GM12878 (cell line): ENCODE measurements around the gene GRM1. TPM values are rescaled to one million over a fixed set of nuclear protein-coding genes. Genes with fewer than 3 reads are reported as not detected.

Source experiments
- ATAC-seq: fragments of 200-7000 bp; cut with Tn5 transposase; 3 replicates; pipeline ENCODE4 v1.9.1; 2020; ENCODE audit warnings: mild to moderate bottlenecking, moderate library complexity
- BruUV-seq: library from RNA; stranded (reverse); fragments of 400-500 nt; replicated peaks from 2 replicates; lab custom pipeline; 2021; lab: Mats Ljungman, UMichigan
- CTCF ChIA-PET: fragments of 300-600 bp; sonication (Branson Sonifier 250); formaldehyde crosslinking; extraction: SDS; loops from one replicate; lab custom pipeline; 2021; ENCODE audit warnings: inconsistent platforms; lab: Yijun Ruan, JAX
- POLR2A ChIA-PET: fragments of 350-600 bp; formaldehyde crosslinking; extraction: SDS; loops from one replicate; lab custom pipeline; 2021; ENCODE audit warnings: inconsistent platforms; lab: Charles Lee
- RAD21 ChIA-PET: fragments of 300-600 bp; sonication (Branson Sonifier 250); formaldehyde crosslinking; loops from one replicate; lab custom pipeline; 2023; ENCODE audit warnings: antibody characterized with exemption; ENCODE audit not compliant: unreplicated experiment; lab: Charles Lee
- SMC1A ChIA-PET: fragments of 300-600 bp; sonication (Branson Sonifier 250); formaldehyde crosslinking; loops from one replicate; lab custom pipeline; 2023; ENCODE audit not compliant: unreplicated experiment, uncharacterized antibody; lab: Charles Lee
- DNase-seq: peaks from one replicate; pipeline ENCODE4 v3.0.0-alpha.2; 2011; ENCODE audit warnings: low read depth, low spot score
- FAIRE-seq: peaks from 3 replicates; lab custom pipeline; 2011; peaks lifted over from hg19 to GRCh38; lab: Jason Lieb, UNC
- H2AFZ ChIP-seq: 2 replicates; pipeline ENCODE4 v1.6.0; 2011; ENCODE audit warnings: low read depth, low read length, control low read depth; ENCODE audit not compliant: control insufficient read depth
- H3K27ac ChIP-seq: 2 replicates; pipeline ENCODE4 v1.5.1; 2011; ENCODE audit warnings: control low read depth; ENCODE audit not compliant: control insufficient read depth, insufficient read depth
- H3K27me3 ChIP-seq, 2 experiments: replicated peaks in 1 of 2; 2 replicates each; pipeline versions ENCODE4 v1.6.0 to v1.6.1; 2011; ENCODE audit warnings: low read length in 1 of 2; ENCODE audit not compliant: control insufficient read depth in 2 of 2, insufficient read depth in 2 of 2
- H3K36me3 ChIP-seq, 2 experiments: 2 replicates each; pipeline ENCODE4 v1.5.1; 2011; ENCODE audit warnings: low read length in 1 of 2; ENCODE audit not compliant: control insufficient read depth in 2 of 2, insufficient read depth in 2 of 2
- H3K4me1 ChIP-seq: 2 replicates; pipeline ENCODE4 v1.6.1; 2011; ENCODE audit warnings: mild to moderate bottlenecking, low read length, moderate library complexity, mixed read lengths; ENCODE audit not compliant: control insufficient read depth, insufficient read depth
- H3K4me2 ChIP-seq: 2 replicates; pipeline ENCODE4 v1.6.0; 2011; ENCODE audit warnings: control low read depth; ENCODE audit not compliant: control insufficient read depth, insufficient read depth
- H3K4me3 ChIP-seq: fragments of 200-600 bp; sonication (generic); 2 replicates; pipeline ENCODE4 v1.5.1; 2016
- H3K79me2 ChIP-seq: 2 replicates; pipeline ENCODE4 v1.6.0; 2011; ENCODE audit warnings: low read length; ENCODE audit not compliant: control insufficient read depth, insufficient read depth
- H3K9ac ChIP-seq: 2 replicates; pipeline ENCODE4 v1.8.0; 2011; ENCODE audit warnings: low read length, control low read depth, mixed read lengths; ENCODE audit not compliant: control insufficient read depth, insufficient read depth
- H3K9me3 ChIP-seq: replicated peaks from 3 replicates; pipeline ENCODE4 v1.5.1; 2011; ENCODE audit warnings: mild to moderate bottlenecking, low read length; ENCODE audit not compliant: control insufficient read depth, insufficient read depth
- H4K20me1 ChIP-seq: 2 replicates; pipeline ENCODE4 v1.6.0; 2011; ENCODE audit not compliant: control insufficient read depth, insufficient read depth
- ATF7 ChIP-seq: fragments of 450-650 bp; IDR thresholded peaks from 2 replicates; pipeline ENCODE4 v1.6.1; 2016; ENCODE audit warnings: low read depth, mild to moderate bottlenecking
- BACH1 ChIP-seq: fragments of 450-650 bp; IDR thresholded peaks from 2 replicates; pipeline ENCODE4 v1.6.1; 2017; ENCODE audit warnings: mild to moderate bottlenecking, borderline replicate concordance
- BCLAF1 ChIP-seq: fragments of 450-650 bp; IDR thresholded peaks from 2 replicates; pipeline ENCODE4 v1.6.1; 2017; ENCODE audit warnings: antibody characterized with exemption, mild to moderate bottlenecking, moderate library complexity
- BMI1 ChIP-seq: fragments of 450-650 bp; IDR thresholded peaks from 2 replicates; pipeline ENCODE4 v1.6.1; 2016; ENCODE audit warnings: mild to moderate bottlenecking, moderate library complexity, borderline replicate concordance
- CBFB ChIP-seq: IDR thresholded peaks from 2 replicates; pipeline ENCODE4 v1.6.1; 2016; ENCODE audit warnings: antibody characterized with exemption, low read depth
- IKZF2 ChIP-seq, 2 experiments: fragments of 450-650 bp; IDR thresholded peaks; 2 replicates each; pipeline ENCODE4 v1.6.1; 2017; ENCODE audit warnings: mild to moderate bottlenecking in 2 of 2, moderate library complexity in 2 of 2
- MAX ChIP-seq: IDR thresholded peaks from 2 replicates; pipeline ENCODE4 v1.6.1; 2012; ENCODE audit warnings: low read depth, low read length, improper control_type of control experiment
- NFIC ChIP-seq: IDR thresholded peaks from 2 replicates; pipeline ENCODE4 v1.6.1; 2012; ENCODE audit warnings: low read depth, mild to moderate bottlenecking, inconsistent platforms, low read length, moderate library complexity
- RAD21 ChIP-seq: IDR thresholded peaks from 2 replicates; pipeline ENCODE4 v1.6.1; 2011; ENCODE audit warnings: mild to moderate bottlenecking, low read depth, low read length, moderate library complexity; ENCODE audit not compliant: insufficient read depth
- RFX5 ChIP-seq: IDR thresholded peaks from 2 replicates; pipeline ENCODE4 v1.6.1; 2011; ENCODE audit warnings: low read depth, low read length, improper control_type of control experiment
- SIX5 ChIP-seq: IDR thresholded peaks from 2 replicates; pipeline ENCODE4 v1.6.1; 2011; ENCODE audit warnings: mild to moderate bottlenecking, low read depth, low read length, moderate library complexity; ENCODE audit not compliant: severe bottlenecking
- WGBS: methylation state at CpG from one replicate; pipeline ENCODE4 v1.1.6; 2016; ENCODE audit warnings: low lambda C conversion rate; ENCODE audit not compliant: insufficient replicate concordance, insufficient coverage; ENCODE audit errors: missing lambda C conversion rate; 5-methylcytosine and 5-hydroxymethylcytosine counted together
- in situ Hi-C: fragments of 300-500 bp; cut with MboI; formaldehyde crosslinking; loops from 9 replicates; pipeline ENCODE4 v1.14.3; 2018; ENCODE audit warnings: mixed read lengths
- intact Hi-C: fragments of 100-400 bp; cut with micrococcal nuclease; formaldehyde crosslinking; loops from one replicate; pipeline ENCODE4 v1.14.2; 2022; ENCODE audit not compliant: unreplicated experiment
- polyA plus RNA-seq, 11 experiments: library from polyadenylated mRNA; depleted of rRNA in 4 of 11; unstranded in 6 of 11; stranded (reverse) in 5 of 11; fragments of >200 nt; fragmentation: Nextera tagmentation in 4 of 11; fragmentation: Illumina TruSeq in 1 of 11; extraction: Ambion mirVana in 4 of 11; extraction: Trizol in 1 of 11; gene quantifications; 1 replicate in 1 of 11; 2 replicates in 10 of 11; pipeline versions ENCODE4 v1.2.1 to v1.2.3, GENCODE V29; 2011 to 2016; ENCODE audit warnings: inconsistent platforms in 2 of 11, missing spikeins in 2 of 11, low read depth in 1 of 11
- total RNA-seq, 4 experiments: library from RNA; depleted of rRNA in 3 of 4; stranded (reverse); fragments of >200 nt in 3 of 4; fragmentation: Illumina TruSeq in 1 of 4; extraction: Trizol in 1 of 4; gene quantifications; 2 replicates each; pipeline versions ENCODE4 v1.2.1 to v1.2.3, GENCODE V29; 2013 to 2021

The GRM1 gene
- total and polyA plus RNA-seq, 10 of the 15 experiments (the other 5 are each of a cell fraction or from before 2014, with no cell fraction given) = 0.04 TPM; not detected in 9

GRCh38 chr6:146441907-146442306 is 413.0 kb downstream of the GRM1 start:
- Histone ChIP-seq H2AFZ (no peak overlapping the region), H3K36me3 (no peaks in the 10 kb centered on the region), H3K27me3 (no peaks in the 10 kb centered on the region), H3K4me1 (no peaks in the 10 kb centered on the region), H4K20me1 (no peaks in the 10 kb centered on the region), H3K27ac (no peak overlapping the region), H3K9me3 (no peaks in the 10 kb centered on the region), H3K9ac (no peak overlapping the region), H3K4me2 (no peak overlapping the region), H3K4me3 (no peak overlapping the region), H3K79me2 (no peaks in the 10 kb centered on the region)
- FAIRE-seq (no peak), DNase-seq (no peak), ATAC-seq (no peak)
- RAD21 ChIA-PET = no interaction called here
- WGBS = 7% methylated on average over 2 of the region's 2 CpGs
- intact Hi-C loops = no loop called here
- in situ Hi-C loops = no loop called here
- TF ChIP-seq BCLAF1 (no peak), SIX5 (no peak), RFX5 (no peak), CBFB (no peak), RAD21 (no peak), BMI1 (no peak), ATF7 (no peak), IKZF2 (IDR thresholded peaks at IDR 0.05) (no peak), BACH1 (no peak), NFIC (no peak), MAX (no peak)
- CTCF ChIA-PET = no interaction called here
- POLR2A ChIA-PET = no interaction called here
- no TSS peak for BruUV-seq
- SMC1A ChIA-PET = no interaction called here
